Activated CD4-positive, alpha-beta T cell treated with anti-CD3 and anti-CD28 coated beads for 48 hours (primary cell): Measurements from ENCODE around the gene MSH2.
"Not testable (repeated sequence)": the region's sequence is repeated elsewhere in the genome, so short reads cannot be mapped to it uniquely, and the experiment has no call there.

Experiments used
- DNase-seq: peaks from one replicate; pipeline ENCODE4 v3.0.0-alpha.2; 2020

MSH2 gene

GRCh38 chr2:47485751-47486300 is 82.9 kb downstream of the MSH2 start:
- DNase-seq, result no peak

DNA sequence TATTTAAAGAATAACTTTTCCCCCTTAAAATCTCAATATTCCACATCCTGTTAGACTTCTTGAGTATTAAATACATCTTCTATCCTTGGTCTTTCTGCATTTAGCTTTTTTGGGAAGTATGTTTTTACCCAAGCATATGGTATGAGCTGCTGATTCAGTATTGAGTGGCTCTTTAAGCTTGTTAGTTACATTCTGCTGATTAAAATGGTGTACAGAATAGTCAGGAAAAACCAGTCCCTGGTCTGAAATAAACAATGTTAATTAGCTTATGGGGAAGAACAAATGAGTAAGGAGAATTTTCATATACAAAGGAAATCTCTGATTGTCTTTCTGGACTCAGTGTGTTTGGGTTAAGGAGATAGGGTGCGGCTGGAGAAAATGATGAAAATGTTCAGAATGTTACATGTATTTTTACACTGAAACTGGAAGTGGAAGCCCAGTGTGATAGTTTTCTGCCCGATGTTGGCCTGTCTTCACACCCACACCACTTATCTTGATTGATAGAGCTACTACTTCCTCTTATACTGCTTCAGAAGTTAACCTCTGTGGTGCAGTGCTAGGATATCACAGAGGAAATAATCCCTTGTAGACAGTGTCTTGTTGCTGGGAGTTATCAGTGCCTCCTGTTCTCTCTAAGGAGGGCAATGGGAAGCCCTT is 84.0 kb downstream of the MSH2 start:
- DNase-seq, result no peak

GRCh38 chr2:47487498-47487875 is 84.5 kb downstream of the MSH2 start:
- no peak for DNase-seq

GRCh38 chr2:47488870-47489584 is 86.1 kb downstream of the MSH2 start:
- no peak for DNase-seq

DNA sequence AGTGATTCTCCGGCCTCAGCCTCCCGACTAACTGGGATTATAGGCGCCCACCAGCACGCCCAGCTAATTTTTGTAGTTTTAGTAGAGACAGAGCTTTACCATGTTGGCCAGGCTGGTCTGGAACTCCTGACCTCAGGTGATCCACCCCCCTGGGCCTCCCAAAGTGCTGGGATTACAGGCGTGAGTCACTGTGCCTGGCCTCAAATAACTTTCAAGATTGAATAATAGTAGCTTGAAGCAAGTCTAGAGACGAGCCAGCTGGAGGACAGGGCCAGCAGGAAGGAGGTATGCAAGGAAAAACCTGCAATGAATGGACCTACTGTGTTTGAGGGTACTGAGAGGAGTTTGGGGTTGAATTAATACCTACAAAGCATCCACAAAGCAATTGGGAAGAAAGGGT is 87.5 kb downstream of the MSH2 start:
- DNase-seq, result no peak

GRCh38 chr2:47493317-47494035 is 90.5 kb downstream of the MSH2 start:
- no peak for DNase-seq

DNA sequence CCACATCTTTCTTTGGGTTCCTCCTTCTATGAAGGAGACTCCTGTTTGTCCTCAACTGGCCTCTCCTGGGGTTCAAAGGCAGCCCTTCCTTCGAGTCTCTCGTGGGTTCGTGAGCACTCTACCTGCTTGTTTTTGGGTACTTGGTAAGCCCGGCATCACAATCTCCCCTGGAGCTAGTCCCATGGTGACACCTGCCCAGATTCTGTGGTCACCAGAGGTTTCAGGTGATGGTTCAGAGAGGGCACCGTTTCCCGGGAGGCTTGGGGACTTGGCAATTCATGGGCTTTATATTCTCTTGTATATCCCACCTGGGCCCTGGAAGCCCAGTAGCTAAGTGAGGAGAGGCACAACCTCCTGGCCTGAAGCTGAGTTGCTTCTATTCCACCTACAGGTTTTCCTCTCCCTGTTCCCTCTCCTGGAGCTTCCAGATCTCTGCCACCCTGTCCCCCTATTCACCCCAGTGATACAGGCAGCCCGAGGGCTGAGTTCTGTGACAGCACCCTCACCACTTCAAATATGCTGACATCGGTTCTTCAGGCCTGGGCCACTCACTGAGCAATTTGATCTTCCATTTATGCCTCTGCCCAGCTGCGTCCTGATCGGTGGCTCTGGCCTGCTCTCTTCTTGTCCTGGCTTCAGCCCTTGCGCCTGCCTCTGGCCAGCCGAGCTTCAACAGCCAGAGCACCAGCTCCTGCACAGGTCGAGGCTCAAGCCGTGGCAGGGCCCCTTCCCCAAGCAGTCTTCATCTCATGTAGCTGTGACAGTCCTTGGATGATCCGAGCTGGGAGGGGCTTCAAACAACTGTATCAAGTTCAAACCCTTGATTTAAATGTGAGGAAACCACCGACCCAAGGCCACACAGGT is 91.5 kb downstream of the MSH2 start:
- DNase-seq, result no peak

DNA sequence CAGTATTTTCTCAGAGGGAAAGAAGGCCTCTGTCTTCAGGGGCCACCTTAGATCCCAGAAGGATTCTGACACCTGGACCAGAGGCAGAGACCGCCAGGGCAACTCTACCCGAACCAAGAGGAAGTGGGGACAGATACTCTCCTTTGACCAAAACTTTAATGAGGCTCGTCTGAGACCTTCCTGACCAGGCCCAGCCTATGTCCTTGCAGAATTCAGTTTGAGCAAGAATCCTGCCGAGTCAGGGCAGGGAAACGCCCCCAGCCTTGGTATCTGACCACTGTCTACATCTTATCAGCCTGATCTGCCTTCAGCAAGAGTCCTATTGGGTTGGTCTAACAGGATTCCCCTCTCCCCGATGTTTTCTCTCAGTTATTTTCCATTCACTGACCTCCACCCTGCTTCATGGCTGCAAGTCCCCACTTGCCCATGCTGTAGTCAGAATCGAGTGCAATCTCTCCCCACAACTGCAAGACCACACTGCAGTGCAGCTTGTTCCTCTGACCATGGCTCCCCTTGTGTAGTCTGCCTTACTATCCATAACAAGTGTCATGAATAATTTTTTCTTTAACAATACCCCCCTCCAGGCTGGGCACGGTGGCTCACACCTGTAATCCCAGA is 95.0 kb downstream of the MSH2 start:
- DNase-seq, result no peak

- DNase-seq, result no peak
Observed at GRCh38 chr2:47499093-47499492, 96.1 kb downstream of the MSH2 start.

GRCh38 chr2:47499621-47500309 is 96.8 kb downstream of the MSH2 start:
- no peak for DNase-seq

- DNase-seq, result no peak
Observed at GRCh38 chr2:47501374-47502200, 98.6 kb downstream of the MSH2 start.

DNA sequence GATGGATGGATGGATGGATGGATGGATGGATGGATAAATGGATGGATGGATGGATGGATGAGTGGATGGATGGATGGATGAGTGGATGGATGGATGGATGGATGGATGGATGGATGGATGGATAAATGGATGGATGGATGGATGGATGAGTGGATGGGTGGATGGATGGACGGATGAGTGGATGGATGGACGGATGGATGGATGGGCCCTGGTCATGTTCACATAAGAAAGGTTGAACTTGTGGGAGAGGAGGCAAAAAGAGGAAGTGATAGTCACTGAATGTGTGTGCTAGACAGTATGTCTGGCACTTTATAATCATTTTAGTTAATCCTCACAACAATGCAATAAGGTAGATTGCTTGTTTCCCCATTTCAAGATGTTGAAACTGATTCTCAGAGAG is 99.5 kb downstream of the MSH2 start:
- not testable (repeated sequence) for DNase-seq

DNA sequence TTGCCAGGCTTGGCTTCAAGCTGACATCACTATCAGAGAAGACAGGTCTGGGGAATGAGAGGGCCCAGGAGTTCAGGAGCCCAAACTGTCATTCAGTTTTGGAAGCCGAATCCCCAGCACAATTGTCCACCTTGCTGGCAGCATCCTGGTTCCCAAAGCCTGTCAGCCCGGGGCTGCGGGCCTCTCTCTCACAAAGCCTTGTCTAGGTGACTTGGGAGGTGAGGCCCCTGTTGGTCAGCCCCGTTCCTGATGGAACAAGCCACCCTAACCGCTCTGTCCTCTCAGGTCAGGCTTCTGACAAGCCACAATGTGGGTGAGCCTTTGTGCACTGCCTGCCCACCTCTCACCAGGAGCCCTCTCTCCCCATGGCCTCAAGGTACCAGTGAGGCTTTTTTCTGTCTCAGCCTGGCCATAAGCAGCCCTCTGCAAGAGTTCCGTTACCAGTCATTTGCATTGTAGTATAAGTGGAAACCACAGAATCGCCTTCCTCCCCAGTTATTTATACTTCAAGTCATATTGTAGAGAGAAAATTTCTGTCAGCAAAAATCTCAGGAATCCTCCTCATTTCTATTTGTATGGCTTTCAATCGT is 100.6 kb downstream of the MSH2 start:
- no peak for DNase-seq

DNA sequence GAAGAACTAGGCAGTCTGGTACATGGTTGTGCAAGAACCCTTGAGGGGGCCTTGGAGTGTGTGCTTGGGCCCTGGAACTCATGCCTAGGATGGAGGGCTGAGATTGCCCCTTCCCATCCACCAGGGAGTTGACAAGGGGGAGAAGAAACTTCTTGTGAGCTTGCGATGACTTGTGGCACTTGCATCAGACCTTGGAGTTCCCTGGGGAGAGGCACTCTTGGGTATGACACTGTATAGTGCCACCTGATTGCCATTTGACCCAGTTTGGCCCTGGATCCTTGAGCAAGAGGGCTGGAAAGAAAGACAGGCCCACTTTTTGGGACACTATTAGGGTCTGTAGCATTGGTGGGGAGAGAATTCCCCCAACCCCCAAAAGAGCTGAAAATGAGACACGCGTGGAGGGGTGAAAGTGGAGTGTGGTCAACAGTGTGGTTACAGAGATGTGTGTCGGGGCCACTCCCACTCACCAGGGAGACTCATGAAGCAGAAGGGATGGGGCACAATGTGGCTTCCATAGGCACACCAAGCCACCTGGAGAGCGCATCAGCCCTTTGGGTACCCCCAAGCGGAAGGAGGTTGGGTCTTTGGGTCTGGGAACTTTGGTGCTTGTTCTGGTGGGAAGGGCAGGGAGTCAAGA is 101.3 kb downstream of the MSH2 start:
- no peak for DNase-seq

DNA sequence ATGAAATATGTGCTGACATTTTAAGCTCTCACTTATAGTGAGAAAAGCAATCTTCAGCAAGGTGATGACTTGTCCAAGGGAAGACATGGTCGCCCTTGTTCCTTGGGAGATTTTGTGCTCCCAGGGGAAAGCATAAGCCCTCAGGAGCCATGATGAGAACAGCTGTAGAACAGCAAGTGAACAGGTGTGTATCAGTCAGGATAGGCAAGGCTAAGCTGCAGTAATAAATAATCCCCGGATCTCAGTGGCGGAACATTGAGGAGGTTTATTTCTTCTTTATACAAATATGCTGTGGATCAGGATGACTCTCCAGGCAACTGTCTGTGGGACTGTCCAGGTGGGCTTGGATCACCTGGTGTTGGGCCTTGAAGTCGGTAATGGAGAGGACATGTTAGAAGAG is 103.1 kb downstream of the MSH2 start:
- DNase-seq, result no peak

DNA sequence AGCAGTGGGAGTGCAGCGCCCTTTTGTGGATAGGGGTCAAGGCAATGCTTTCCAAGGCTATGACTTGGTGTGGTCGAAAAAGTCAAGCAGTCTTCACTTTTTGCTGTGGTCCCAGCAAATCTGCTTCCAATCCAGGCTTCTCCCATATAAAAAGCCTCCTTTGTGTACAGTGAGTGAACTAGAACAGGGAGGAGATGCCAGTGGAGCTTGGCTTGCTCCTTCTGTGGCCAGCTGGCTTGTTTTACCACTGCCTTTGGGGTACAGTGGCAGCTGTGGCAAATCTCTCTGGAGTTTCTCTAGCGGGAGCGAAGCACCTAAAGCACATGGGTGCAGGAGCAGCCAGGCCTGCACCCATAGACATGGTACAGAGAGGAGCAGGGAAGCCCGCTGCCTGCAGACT is 103.5 kb downstream of the MSH2 start:
- DNase-seq, result no peak

DNA sequence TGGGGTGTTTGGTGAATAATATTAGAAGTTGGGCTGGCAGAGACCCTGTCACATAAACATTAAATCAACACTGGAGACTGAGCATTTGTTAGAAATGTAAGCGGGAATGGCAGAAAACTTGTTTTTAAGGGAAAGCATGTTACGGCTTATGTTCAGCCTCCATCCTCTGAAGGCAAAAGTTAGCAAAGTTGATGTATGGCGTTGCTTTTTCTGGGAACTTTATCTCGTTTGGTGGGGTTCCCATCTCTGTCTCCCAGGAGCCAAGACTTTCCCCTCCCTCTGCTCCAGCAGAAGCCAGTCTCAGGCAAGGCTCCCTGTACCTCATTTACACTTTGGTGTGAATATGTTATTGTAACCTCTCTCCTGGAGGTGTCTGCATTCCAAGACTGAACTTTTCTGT is 105.1 kb downstream of the MSH2 start:
- no peak for DNase-seq

DNA sequence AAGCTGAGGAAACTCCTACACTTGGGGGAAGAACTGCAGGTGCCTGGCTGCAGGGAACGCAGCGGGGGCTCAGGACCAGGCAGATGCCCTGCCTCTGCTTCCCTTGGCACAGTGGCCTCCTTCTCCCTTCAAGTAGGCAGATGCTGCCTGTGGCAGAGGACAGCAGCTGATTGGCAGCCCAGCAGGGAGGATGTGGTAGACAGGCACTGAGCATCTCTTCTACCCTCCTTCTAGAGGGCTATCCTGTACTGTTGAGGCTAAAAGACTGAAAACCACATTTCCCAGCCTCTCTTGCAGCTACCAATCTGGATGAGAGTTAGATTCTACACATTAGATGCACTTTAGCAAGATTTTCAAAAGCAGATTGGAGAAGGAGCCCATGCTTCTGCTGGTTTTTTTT is 105.7 kb downstream of the MSH2 start:
- no peak for DNase-seq

DNA sequence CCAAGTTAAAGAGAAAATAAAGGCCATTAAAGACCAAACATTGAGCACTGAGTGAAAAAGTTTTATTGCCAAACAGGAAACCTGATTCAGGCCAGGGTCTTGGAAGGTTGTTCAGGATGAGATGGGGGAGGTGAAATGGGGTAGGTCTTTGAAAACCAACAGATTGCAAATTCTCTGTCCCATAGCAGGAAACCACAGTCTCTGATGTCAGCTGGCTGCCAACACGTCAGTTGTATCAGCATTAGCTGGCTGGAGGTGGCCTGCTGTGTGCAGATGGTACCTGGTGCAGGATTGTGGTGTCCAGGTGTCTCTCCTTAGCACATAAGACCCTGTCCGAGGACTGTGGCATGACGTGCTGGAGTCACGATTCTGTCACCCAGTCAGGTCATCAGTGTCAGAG is 106.3 kb downstream of the MSH2 start:
- DNase-seq, result no peak

GRCh38 chr2:47509821-47510385 is 106.9 kb downstream of the MSH2 start:
- DNase-seq, result no peak
